HepG2 (cell line): Measurements from ENCODE around the gene TTC23L. TPM values are rescaled to one million over a fixed set of nuclear protein-coding genes. Genes with fewer than 3 reads are reported as not detected.

ENCODE experiments used
- ASH2L ChIP-seq: fragments of 300-600, 200-600 bp; sonication (generic); IDR thresholded peaks from 2 replicates; pipeline ENCODE4 v1.7.0; 2017; ENCODE audit warnings: low read depth, mild to moderate bottlenecking, moderate library complexity, mixed read lengths, low read length; ENCODE audit not compliant: insufficient read length
- ATF4 ChIP-seq, 2 experiments: fragments of 450-650 bp in 1 of 2; sonication (generic) in 1 of 2; formaldehyde crosslinking; IDR thresholded peaks; 2 replicates each; pipeline versions ENCODE4 v1.5.0 to v1.8.0; 2020 to 2022; ENCODE audit warnings: mild to moderate bottlenecking in 1 of 2, missing genetic modification reagents in 1 of 2
- CERS6 ChIP-seq: sonication (generic); formaldehyde crosslinking; IDR thresholded peaks from 2 replicates; pipeline ENCODE4 v1.5.0; 2020; ENCODE audit warnings: missing genetic modification reagents
- ELF4 ChIP-seq: sonication (generic); formaldehyde crosslinking; IDR thresholded peaks from 2 replicates; pipeline ENCODE4 v1.5.0; 2020; ENCODE audit warnings: missing genetic modification reagents, mild to moderate bottlenecking, moderate library complexity, borderline replicate concordance
- ETS1 ChIP-seq: sonication (generic); formaldehyde crosslinking; IDR thresholded peaks from 2 replicates; pipeline ENCODE4 v1.4.0; 2020; ENCODE audit warnings: missing genetic modification reagents
- FOXA3 ChIP-seq: IDR thresholded peaks from 2 replicates; pipeline ENCODE4 v1.6.1; 2016; ENCODE audit warnings: missing genetic modification reagents, missing compliant biosample characterization
- FOXJ3 ChIP-seq: sonication (generic); formaldehyde crosslinking; IDR thresholded peaks from 2 replicates; pipeline ENCODE4 v1.4.0; 2020; ENCODE audit warnings: missing genetic modification reagents, mild to moderate bottlenecking, borderline replicate concordance
- GABPB1 ChIP-seq: IDR thresholded peaks from 2 replicates; pipeline ENCODE4 v1.6.1; 2016; ENCODE audit warnings: mild to moderate bottlenecking, missing genetic modification reagents, moderate library complexity, missing compliant biosample characterization
- NBN ChIP-seq: fragments of 450-650 bp; conservative IDR thresholded peaks from 2 replicates; pipeline ENCODE4 v1.6.1; 2017
- NR2F2 ChIP-seq: IDR thresholded peaks from 2 replicates; pipeline ENCODE4 v1.6.1; 2012; ENCODE audit warnings: low read depth, inconsistent platforms, borderline replicate concordance
- NRL ChIP-seq: sonication (generic); formaldehyde crosslinking; IDR thresholded peaks from 2 replicates; pipeline ENCODE4 v1.5.0; 2020; ENCODE audit warnings: missing genetic modification reagents, mild to moderate bottlenecking, moderate library complexity, borderline replicate concordance
- PCBP1 ChIP-seq: fragments of 200-400 bp; formaldehyde crosslinking; IDR thresholded peaks from 2 replicates; pipeline ENCODE4 v1.6.1; 2017; ENCODE audit warnings: mild to moderate bottlenecking, low read depth, low read length, borderline replicate concordance
- RFX3 ChIP-seq: IDR thresholded peaks from 2 replicates; pipeline ENCODE4 v1.6.1; 2016; ENCODE audit warnings: missing biosample characterization, missing genetic modification reagents
- SCMH1 ChIP-seq: sonication (generic); formaldehyde crosslinking; IDR thresholded peaks from 2 replicates; pipeline ENCODE4 v1.9.0; 2021; ENCODE audit warnings: missing genetic modification reagents, mild to moderate bottlenecking, borderline replicate concordance
- SRF ChIP-seq: IDR thresholded peaks from 2 replicates; pipeline ENCODE4 v1.6.1; 2011; ENCODE audit warnings: mild to moderate bottlenecking, low read depth, low read length, moderate library complexity
- ZBTB37 ChIP-seq: sonication (generic); formaldehyde crosslinking; IDR thresholded peaks from 2 replicates; pipeline ENCODE4 v1.4.0; 2020; ENCODE audit warnings: mild to moderate bottlenecking, missing genetic modification reagents
- ZFP1 ChIP-seq: IDR thresholded peaks from 2 replicates; pipeline ENCODE4 v1.6.1; 2016
- ZFP36 ChIP-seq: fragments of 150-350 bp; IDR thresholded peaks from 2 replicates; pipeline ENCODE4 v1.6.1; 2018; ENCODE audit warnings: borderline replicate concordance, low read length, low read depth; ENCODE audit not compliant: partially characterized antibody
- ZFP91 ChIP-seq: sonication (generic); formaldehyde crosslinking; IDR thresholded peaks from 2 replicates; pipeline ENCODE4 v1.9.0; 2022; ENCODE audit warnings: missing genetic modification reagents, mild to moderate bottlenecking, borderline replicate concordance
- ZNF225 ChIP-seq: sonication (generic); formaldehyde crosslinking; IDR thresholded peaks from 2 replicates; pipeline ENCODE4 v1.4.0; 2020; ENCODE audit warnings: mild to moderate bottlenecking, missing genetic modification reagents
- ZNF503 ChIP-seq: sonication (generic); formaldehyde crosslinking; IDR thresholded peaks from 2 replicates; pipeline ENCODE4 v1.4.0; 2020; ENCODE audit warnings: missing genetic modification reagents
- polyA plus RNA-seq, 8 experiments: library from polyadenylated mRNA; depleted of rRNA in 3 of 8; stranded (reverse) in 7 of 8; unstranded in 1 of 8; fragments of >200 nt; fragmentation: Illumina TruSeq in 4 of 8; extraction: Trizol in 4 of 8; gene quantifications; 2 replicates each; pipeline versions ENCODE4 v1.2.1 to v1.2.3, GENCODE V29; 2011 to 2016; ENCODE audit warnings: low read depth in 4 of 8, missing spikeins in 1 of 8, mixed read lengths in 1 of 8; ENCODE audit not compliant: insufficient read depth in 1 of 8
- total RNA-seq, 5 experiments: library from RNA; depleted of rRNA; stranded (reverse); fragments of >200 nt; fragmentation: Illumina TruSeq; extraction: Trizol; gene quantifications; 2 replicates each; pipeline ENCODE4 v1.2.3, GENCODE V29; 2016; ENCODE audit warnings: low read depth in 1 of 5

Gene TTC23L
- total and polyA plus RNA-seq, 2 of the 13 experiments (the other 11 are each of a cell fraction or from before 2014, with no cell fraction given) = 0.37 to 1.4 TPM

GRCh38 chr5:34929720-34930461, 90.9 kb downstream of the TTC23L start (continued):
- TF ChIP-seq FOXA3 (0 out of 2 replicates have a peak, but pooled peaks have one; percentile 10), ELF4 (CRISPR knock-in tag) (0 out of 2 replicates have a peak, but pooled peaks have one; percentile 22), NRL (CRISPR knock-in tag) (0 out of 2 replicates have a peak, but pooled peaks have one; percentile 54), RFX3 (CRISPR knock-in tag) (no peak), SRF (no peak), ZFP91 (CRISPR knock-in tag) (peak; percentile 62; the same call in 1 of the 2 replicates), CERS6 (no peak), GABPB1 (CRISPR knock-in tag) (peak; percentile 33; the same call in 1 of the 2 replicates), SCMH1 (CRISPR knock-in tag) (no peak), PCBP1 (no peak), ZBTB37 (no peak), ETS1 (CRISPR knock-in tag) (no peak), ZFP1 (CRISPR knock-in tag) (no peak), ZNF225 (CRISPR knock-in tag) (no peak), FOXJ3 (CRISPR knock-in tag) (0 out of 2 replicates have a peak, but pooled peaks have one; percentile 20), NBN (no peak), ZNF503 (CRISPR knock-in tag) (no peak), ZFP36 (no peak), NR2F2 (no peak), ASH2L (peak; percentile 83), ATF4 (CRISPR knock-in tag; IDR thresholded peaks at IDR 0.05) (no peak)
